Caco-2 (cell line): Measurements from ENCODE around the gene SRBD1. TPM values are rescaled to one million over a fixed set of nuclear protein-coding genes. Genes with fewer than 3 reads are reported as not detected.

Experiments used
- BruUV-seq: library from RNA; stranded (reverse); fragments of 400-500 nt; replicated peaks from 2 replicates; lab custom pipeline; 2021; lab: Mats Ljungman, UMichigan
- CTCF ChIA-PET: fragments of 300-600 bp; sonication (Branson Sonifier 250); formaldehyde crosslinking; loops from one replicate; lab custom pipeline; 2022; ENCODE audit warnings: antibody characterized with exemption; lab: Charles Lee
- POLR2A ChIA-PET: fragments of 300-600 bp; sonication (Branson Sonifier 250); formaldehyde crosslinking; loops from one replicate; lab custom pipeline; 2022; ENCODE audit warnings: antibody characterized with exemption; lab: Charles Lee
- DNase-seq, 2 experiments: peaks; one replicate each; pipeline versions ENCODE4 v3.0.0 to v3.0.0-alpha.2; 2020 to 2022
- H3K27me3 ChIP-seq: replicated peaks from 2 replicates; pipeline ENCODE4 v1.6.0; 2011; ENCODE audit warnings: low read length; ENCODE audit not compliant: control insufficient read depth, insufficient read depth
- H3K36me3 ChIP-seq: 2 replicates; pipeline ENCODE4 v1.5.1; 2011; ENCODE audit warnings: low read length; ENCODE audit not compliant: control insufficient read depth, insufficient read depth
- H3K4me1 ChIP-seq: fragments of 250-450 bp; sonication (Bioruptor Pico); 2 replicates; pipeline ENCODE4 v1.5.1; 2020; ENCODE audit warnings: mild to moderate bottlenecking
- H3K4me3 ChIP-seq: 2 replicates; pipeline ENCODE4 v1.5.1; 2011; ENCODE audit warnings: low read depth, mild to moderate bottlenecking, control low read depth, low read length
- H3K9me3 ChIP-seq: fragments of 250-450 bp; sonication (Bioruptor Pico); 2 replicates; pipeline ENCODE4 v1.5.1; 2020; ENCODE audit warnings: mild to moderate bottlenecking, moderate library complexity
- H3K27ac Mint-ChIP-seq: one replicate; pipeline ENCODE4 v1.8.0; 2022; ENCODE audit warnings: mixed read lengths; ENCODE audit not compliant: unreplicated experiment
- H3K27me3 Mint-ChIP-seq: one replicate; pipeline ENCODE4 v1.8.0; 2022; ENCODE audit warnings: mixed read lengths; ENCODE audit not compliant: insufficient read depth, unreplicated experiment
- H3K36me3 Mint-ChIP-seq: one replicate; pipeline ENCODE4 v1.8.0; 2022; ENCODE audit warnings: mild to moderate bottlenecking, mixed read lengths; ENCODE audit not compliant: insufficient read depth, unreplicated experiment
- H3K4me1 Mint-ChIP-seq: one replicate; pipeline ENCODE4 v1.8.0; 2022; ENCODE audit warnings: low read depth, mixed read lengths; ENCODE audit not compliant: unreplicated experiment
- H3K4me3 Mint-ChIP-seq: one replicate; pipeline ENCODE4 v1.8.0; 2022; ENCODE audit warnings: mild to moderate bottlenecking, moderate library complexity, mixed read lengths; ENCODE audit not compliant: unreplicated experiment
- H3K9me3 Mint-ChIP-seq: one replicate; pipeline ENCODE4 v1.8.0; 2022; ENCODE audit warnings: mixed read lengths; ENCODE audit not compliant: unreplicated experiment
- CTCF ChIP-seq, 2 experiments: fragments of 200-600 bp in 1 of 2; IDR thresholded peaks; 1 replicate in 1 of 2; 2 replicates in 1 of 2; pipeline versions ENCODE4 v1.5.1 to v1.8.0; 2011 to 2022; ENCODE audit warnings: antibody characterized with exemption in 1 of 2, control low read depth in 1 of 2, inconsistent platforms in 1 of 2, low read depth in 1 of 2, low read length in 1 of 2, mild to moderate bottlenecking in 1 of 2, moderate library complexity in 1 of 2; ENCODE audit not compliant: insufficient read depth in 1 of 2, severe bottlenecking in 1 of 2, unreplicated experiment in 1 of 2
- intact Hi-C: fragments of 100-400 bp; cut with micrococcal nuclease; formaldehyde crosslinking; loops from one replicate; pipeline ENCODE4 v1.10.0; 2022; ENCODE audit not compliant: unreplicated experiment
- total RNA-seq: library from RNA; stranded (reverse); gene quantifications from 2 replicates; pipeline ENCODE4 v1.2.3, GENCODE V29; 2022

The SRBD1 gene
- total RNA-seq, 1 experiment from 2014 or later: 15.8 TPM

GRCh38 chr2:45616658-45617411, 5.8 kb upstream of the SRBD1 start:
- Mint-ChIP-seq H3K27ac (no peak overlapping the region), H3K36me3 (no peaks in the 10 kb centered on the region), H3K27me3 (no peaks in the 10 kb centered on the region), H3K9me3 (no peaks in the 10 kb centered on the region), H3K4me3 (no peak overlapping the region), H3K4me1 (peaks cover 19% of the 10 kb centered on the region)
- Histone ChIP-seq H3K9me3 (no peaks in the 10 kb centered on the region), H3K36me3 (no peaks in the 10 kb centered on the region), H3K27me3 (no peaks in the 10 kb centered on the region), H3K4me3 (no peak overlapping the region), H3K4me1 (peaks cover 29% of the 10 kb centered on the region)
- no TSS peak for BruUV-seq
- POLR2A ChIA-PET: no interaction called here
- no peak for DNase-seq
- TF ChIP-seq CTCF (IDR thresholded peaks at IDR 0.05; ENCODE audit: insufficient read depth in 1 of 2, low read depth in 1 of 2, low read length in 1 of 2, severe bottlenecking in 1 of 2, unreplicated experiment in 1 of 2): no peak
- CTCF ChIA-PET: interaction anchor here (0.6 kb wide), 1 partner anchor 301 kb away, joined by 3 read pairs; no protein-coding TSS in a partner anchor
- intact Hi-C loops: loop anchor here (10.0 kb wide), 1 partner anchor 678 kb away; the partner anchor contains the start of gene EPAS1

GRCh38 chr2:45614871-45615415, 3.9 kb upstream of the SRBD1 start:
- Mint-ChIP-seq H3K27ac (no peak overlapping the region), H3K36me3 (no peaks in the 10 kb centered on the region), H3K4me1 (peaks cover 26% of the 10 kb centered on the region), H3K27me3 (no peaks in the 10 kb centered on the region), H3K4me3 (no peak overlapping the region), H3K9me3 (no peaks in the 10 kb centered on the region)
- Histone ChIP-seq H3K36me3 (no peaks in the 10 kb centered on the region), H3K9me3 (no peaks in the 10 kb centered on the region), H3K4me1 (peaks cover 35% of the 10 kb centered on the region), H3K4me3 (no peak overlapping the region), H3K27me3 (no peaks in the 10 kb centered on the region)
- ChIA-PET POLR2A (no interaction called here), CTCF (interaction anchor here (0.6 to 0.7 kb wide), 2 partner anchors 30 to 161 kb away, joined by 3 to 4 read pairs; no protein-coding TSS in a partner anchor)
- no peak for DNase-seq
- intact Hi-C loops: loop anchor here (10.0 kb wide), 1 partner anchor 680 kb away; the partner anchor contains the start of gene EPAS1
- BruUV-seq: no TSS peak
- TF ChIP-seq CTCF (IDR thresholded peaks at IDR 0.05; ENCODE audit: insufficient read depth in 1 of 2, low read depth in 1 of 2, low read length in 1 of 2, severe bottlenecking in 1 of 2, unreplicated experiment in 1 of 2): no peak

DNA sequence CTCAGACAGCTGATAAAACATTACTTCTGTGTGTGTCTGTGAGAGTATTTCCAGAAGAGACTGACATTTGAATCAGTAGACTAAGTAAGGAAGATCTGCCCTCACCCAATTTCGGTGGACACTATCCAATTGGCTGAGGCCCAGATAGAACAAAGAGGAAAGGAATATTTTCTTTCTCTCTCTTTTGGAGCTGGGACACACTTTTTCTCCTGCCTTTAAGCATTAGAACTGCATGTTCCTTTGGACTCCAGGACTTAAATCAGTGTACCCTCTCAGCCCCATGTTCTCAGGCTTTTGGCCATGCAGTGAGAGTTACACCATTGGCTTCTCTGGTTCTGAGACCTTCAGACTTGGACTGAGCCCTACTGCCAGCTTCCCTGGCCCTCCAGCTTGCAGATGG, 3.3 kb upstream of the SRBD1 start:
- Histone ChIP-seq H3K9me3 (no peaks in the 10 kb centered on the region), H3K4me1 (peaks cover 37% of the 10 kb centered on the region), H3K27me3 (no peaks in the 10 kb centered on the region), H3K4me3 (no peak overlapping the region), H3K36me3 (no peaks in the 10 kb centered on the region)
- BruUV-seq: no TSS peak
- intact Hi-C loops: loop anchor here (10.0 kb wide), 1 partner anchor 680 kb away; the partner anchor contains the start of gene EPAS1
- Mint-ChIP-seq H3K27me3 (no peaks in the 10 kb centered on the region), H3K4me3 (no peak overlapping the region), H3K36me3 (no peaks in the 10 kb centered on the region), H3K27ac (no peak overlapping the region), H3K4me1 (peaks cover 32% of the 10 kb centered on the region), H3K9me3 (no peaks in the 10 kb centered on the region)
- TF ChIP-seq CTCF (IDR thresholded peaks at IDR 0.05; ENCODE audit: insufficient read depth in 1 of 2, low read depth in 1 of 2, low read length in 1 of 2, severe bottlenecking in 1 of 2, unreplicated experiment in 1 of 2): no peak
- CTCF ChIA-PET: no interaction called here
- POLR2A ChIA-PET: no interaction called here
- DNase-seq: no peak
